Endodermal cell (in vitro differentiated cells): ENCODE results near the gene ANKRD40. TPM values are rescaled to one million over a fixed set of nuclear protein-coding genes. Genes with fewer than 3 reads are reported as not detected.

Experiments
- DNase-seq: peaks from one replicate; pipeline ENCODE4 v3.0.0-alpha.2; 2017
- H3K27ac ChIP-seq: 2 replicates; pipeline ENCODE4 v1.5.1; 2013; ENCODE audit warnings: mild to moderate bottlenecking, low read depth, low read length, moderate library complexity
- H3K27me3 ChIP-seq: 2 replicates; pipeline ENCODE4 v1.6.1; 2013; ENCODE audit warnings: mild to moderate bottlenecking, low read length, moderate library complexity; ENCODE audit not compliant: insufficient read depth, control insufficient read depth, poor library complexity, severe bottlenecking
- H3K36me3 ChIP-seq: 2 replicates; pipeline ENCODE4 v1.7.0; 2013; ENCODE audit warnings: mild to moderate bottlenecking, low read length, moderate library complexity; ENCODE audit not compliant: control insufficient read depth, insufficient read depth
- H3K4me1 ChIP-seq: one replicate; pipeline ENCODE4 v1.7.0; 2013; ENCODE audit warnings: low read length; ENCODE audit not compliant: control insufficient read depth, insufficient read depth
- H3K4me3 ChIP-seq: 2 replicates; pipeline ENCODE4 v1.5.1; 2013; ENCODE audit warnings: mild to moderate bottlenecking, low read length, moderate library complexity
- H3K9ac ChIP-seq: 2 replicates; pipeline ENCODE4 v1.6.1; 2013; ENCODE audit warnings: mild to moderate bottlenecking, low read length, moderate library complexity; ENCODE audit not compliant: poor library complexity, severe bottlenecking; ENCODE audit errors: extremely low read depth
- H3K9me3 ChIP-seq: 2 replicates; pipeline ENCODE4 v1.6.1; 2013; ENCODE audit warnings: mild to moderate bottlenecking, low read length, moderate library complexity; ENCODE audit not compliant: control insufficient read depth
- H3K27ac Mint-ChIP-seq: 2 replicates; pipeline ENCODE4 v1.8.0; 2020; ENCODE audit warnings: mixed read lengths
- H3K27me3 Mint-ChIP-seq: 2 replicates; pipeline ENCODE4 v1.8.0; 2021; ENCODE audit warnings: mild to moderate bottlenecking, mixed read lengths; ENCODE audit not compliant: insufficient read depth
- H3K36me3 Mint-ChIP-seq: 2 replicates; pipeline ENCODE4 v1.8.0; 2020; ENCODE audit warnings: low read depth, mixed read lengths
- H3K4me1 Mint-ChIP-seq: 2 replicates; pipeline ENCODE4 v1.8.0; 2020; ENCODE audit warnings: mixed read lengths
- H3K4me3 Mint-ChIP-seq: 2 replicates; pipeline ENCODE4 v1.8.0; 2020; ENCODE audit warnings: mild to moderate bottlenecking, moderate library complexity, mixed read lengths
- H3K9me3 Mint-ChIP-seq: 2 replicates; pipeline ENCODE4 v1.8.0; 2020; ENCODE audit warnings: mild to moderate bottlenecking, mixed read lengths
- CTCF ChIP-seq: fragments of 200-600 bp; sonication (generic); conservative IDR thresholded peaks from 2 replicates; pipeline ENCODE4 v1.5.0; 2021; ENCODE audit warnings: antibody characterized with exemption, mild to moderate bottlenecking
- WGBS, 2 experiments: methylation state at CpG; one replicate each; pipeline versions ENCODE4 v1.1.5 to v1.1.7; 2013; ENCODE audit warnings: missing lambda C conversion rate in 2 of 2, mixed read lengths in 1 of 2; ENCODE audit not compliant: insufficient coverage in 1 of 2, insufficient read length in 1 of 2; 5-methylcytosine and 5-hydroxymethylcytosine counted together
- total RNA-seq, 2 donors: library from RNA; stranded (reverse); fragmentation: NEBNext Ultra II Directional in 1 of 2; extraction: Animal tissue kit (Norgen Biotek cat#: 25700) in 1 of 2; gene quantifications; 2 replicates in 1 of 2; 3 replicates in 1 of 2; pipeline ENCODE4 v1.2.1, GENCODE V29; 2021

ANKRD40 gene
- total RNA-seq, 2 donors from 2014 or later, result 44.9 to 60.3 TPM

- Histone ChIP-seq H3K9ac (no peak overlapping the region), H3K4me3 (no peak overlapping the region), H3K9me3 (no peaks in the 10 kb centered on the region), H3K27ac (no peak overlapping the region), H3K36me3 (peaks cover 11% of the 10 kb centered on the region), H3K4me1 (peaks cover 8% of the 10 kb centered on the region), H3K27me3 (no peaks in the 10 kb centered on the region)
- TF ChIP-seq CTCF, result no peak
- Mint-ChIP-seq H3K4me3 (no peak overlapping the region), H3K4me1 (peaks cover 14% of the 10 kb centered on the region), H3K36me3 (peaks cover 7% of the 10 kb centered on the region), H3K9me3 (no peaks in the 10 kb centered on the region), H3K27ac (no peak overlapping the region), H3K27me3 (no peaks in the 10 kb centered on the region)
- DNase-seq, result no peak
- WGBS, 2 experiments, result 94 to 96% methylated on average over 3 of the region's 3 CpGs
Observed at GRCh38 chr17:50688245-50688644, 19.5 kb downstream of the ANKRD40 start.

GRCh38 chr17:50687200-50688066, 20.3 kb downstream of the ANKRD40 start:
- no peaks in the 10 kb centered on the region for H3K9me3 Mint-ChIP-seq
- H3K4me1 Mint-ChIP-seq, result peaks cover 14% of the 10 kb centered on the region
- TF ChIP-seq CTCF, result no peak
- Histone ChIP-seq H3K9me3 (no peaks in the 10 kb centered on the region), H3K27ac (no peak overlapping the region), H3K36me3 (peaks cover 3% of the 10 kb centered on the region), H3K4me1 (peaks cover 8% of the 10 kb centered on the region), H3K4me3 (no peak overlapping the region), H3K27me3 (no peaks in the 10 kb centered on the region), H3K9ac (no peak overlapping the region)
- 89 to 92% methylated on average over 14 to 16 of the region's 16 CpGs for WGBS, 2 experiments
- H3K27ac Mint-ChIP-seq, result peak overlapping the region; percentile 18
- H3K36me3 Mint-ChIP-seq, result no peaks in the 10 kb centered on the region
- no peaks in the 10 kb centered on the region for H3K27me3 Mint-ChIP-seq
- no peak overlapping the region for H3K4me3 Mint-ChIP-seq
- peak; percentile 86 for DNase-seq

- H3K27me3 Mint-ChIP-seq, result no peaks in the 10 kb centered on the region
- no peaks in the 10 kb centered on the region for H3K36me3 Mint-ChIP-seq
- peak overlapping the region; percentile 82 for H3K27ac Mint-ChIP-seq
- no peak for TF ChIP-seq CTCF
- peaks cover 14% of the 10 kb centered on the region for H3K4me1 Mint-ChIP-seq
- Histone ChIP-seq H3K9ac (no peak overlapping the region), H3K27me3 (no peaks in the 10 kb centered on the region), H3K4me3 (no peak overlapping the region), H3K36me3 (no peaks in the 10 kb centered on the region), H3K9me3 (no peaks in the 10 kb centered on the region), H3K27ac (no peak overlapping the region), H3K4me1 (peaks cover 8% of the 10 kb centered on the region)
- H3K4me3 Mint-ChIP-seq, result no peak overlapping the region
- 53 to 78% methylated on average over 8 to 14 of the region's 14 CpGs for WGBS, 2 experiments
- DNase-seq, result peak; percentile 84
- no peaks in the 10 kb centered on the region for H3K9me3 Mint-ChIP-seq
Observed at GRCh38 chr17:50686494-50687199, 21.1 kb downstream of the ANKRD40 start.
